Retinal pigment epithelial cell (primary cell): ENCODE data around the gene CLCN1.

Experiments used
- DNase-seq: peaks from one replicate; pipeline ENCODE4 v3.0.0-alpha.2; 2010; ENCODE audit warnings: low read depth
- H3K4me3 ChIP-seq: 2 replicates; pipeline ENCODE4 v1.5.1; 2011; ENCODE audit warnings: mild to moderate bottlenecking, low read length, control low read depth, moderate library complexity
- CTCF ChIP-seq: conservative IDR thresholded peaks from 2 replicates; pipeline ENCODE4 v1.5.1; 2011; ENCODE audit warnings: low read depth, low read length, control low read depth, inconsistent platforms

CLCN1 gene

GRCh38 chr7:143375298-143376034 lies 59.6 kb downstream of the CLCN1 start:
- TF ChIP-seq CTCF = no peak

GRCh38 chr7:143376396-143376795 lies 60.5 kb downstream of the CLCN1 start:
- no peak for TF ChIP-seq CTCF
- DNase-seq = no peak
- no peak overlapping the region for H3K4me3 ChIP-seq

More at GRCh38 chr7:143375298-143376034, 59.6 kb downstream of the CLCN1 start:
- DNase-seq = no peak
- no peak overlapping the region for H3K4me3 ChIP-seq

DNA sequence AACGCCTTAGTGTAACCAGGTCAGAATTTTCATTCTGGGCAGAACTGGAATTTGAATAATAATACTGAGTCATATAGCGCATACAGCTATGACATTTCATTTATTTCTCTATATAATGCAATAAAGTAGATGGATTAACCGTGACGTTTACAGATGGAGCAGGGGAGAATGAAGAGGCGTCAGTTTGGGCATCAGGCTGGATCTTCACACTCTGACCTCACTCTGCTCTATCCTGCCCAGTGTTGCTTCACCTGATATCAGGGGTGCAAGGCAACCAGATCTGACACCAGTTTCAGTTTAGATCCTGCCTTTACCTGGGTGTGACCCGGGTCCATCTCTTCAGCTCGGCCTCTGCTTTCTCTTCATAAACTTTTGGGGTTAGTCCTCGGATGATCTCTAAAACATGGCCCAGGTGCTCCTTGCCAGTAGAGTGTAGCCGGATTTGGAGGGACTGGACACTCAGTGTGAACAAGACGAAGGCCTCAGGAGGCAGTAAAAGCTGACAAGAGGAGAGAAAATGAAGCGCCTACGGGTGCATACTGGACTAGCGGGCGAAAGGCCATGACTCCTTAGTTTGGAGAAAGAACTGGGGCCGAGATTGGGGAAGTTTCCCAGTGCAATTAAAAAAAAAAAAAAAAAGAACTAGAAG lies 63.8 kb downstream of the CLCN1 start:
- TF ChIP-seq CTCF = no peak
- no peak for DNase-seq
- peak overlapping the region; percentile 93 for H3K4me3 ChIP-seq

DNA sequence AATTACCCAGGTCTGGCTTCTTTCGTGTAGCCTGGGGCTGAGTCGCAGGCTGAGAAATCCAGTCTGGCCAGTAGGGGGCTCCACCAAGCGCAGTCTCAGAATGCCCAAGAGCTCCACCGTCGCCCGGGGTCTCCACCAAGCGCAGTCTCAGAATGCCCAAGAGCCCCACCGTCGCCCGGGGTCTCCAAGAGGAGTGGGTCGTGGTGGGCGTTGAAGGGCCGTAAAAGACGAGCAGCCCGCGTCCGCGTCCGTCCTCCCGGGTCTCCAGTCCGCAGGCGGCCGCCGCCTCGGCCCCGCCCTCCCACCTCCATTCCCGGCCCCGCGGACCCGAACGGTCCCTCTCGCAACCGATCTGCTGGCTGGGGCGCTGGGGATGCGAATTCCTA lies 64.3 kb downstream of the CLCN1 start:
- peak; percentile 88 for TF ChIP-seq CTCF
- peak overlapping the region; percentile 93 for H3K4me3 ChIP-seq
- DNase-seq = peak; percentile 35

DNA sequence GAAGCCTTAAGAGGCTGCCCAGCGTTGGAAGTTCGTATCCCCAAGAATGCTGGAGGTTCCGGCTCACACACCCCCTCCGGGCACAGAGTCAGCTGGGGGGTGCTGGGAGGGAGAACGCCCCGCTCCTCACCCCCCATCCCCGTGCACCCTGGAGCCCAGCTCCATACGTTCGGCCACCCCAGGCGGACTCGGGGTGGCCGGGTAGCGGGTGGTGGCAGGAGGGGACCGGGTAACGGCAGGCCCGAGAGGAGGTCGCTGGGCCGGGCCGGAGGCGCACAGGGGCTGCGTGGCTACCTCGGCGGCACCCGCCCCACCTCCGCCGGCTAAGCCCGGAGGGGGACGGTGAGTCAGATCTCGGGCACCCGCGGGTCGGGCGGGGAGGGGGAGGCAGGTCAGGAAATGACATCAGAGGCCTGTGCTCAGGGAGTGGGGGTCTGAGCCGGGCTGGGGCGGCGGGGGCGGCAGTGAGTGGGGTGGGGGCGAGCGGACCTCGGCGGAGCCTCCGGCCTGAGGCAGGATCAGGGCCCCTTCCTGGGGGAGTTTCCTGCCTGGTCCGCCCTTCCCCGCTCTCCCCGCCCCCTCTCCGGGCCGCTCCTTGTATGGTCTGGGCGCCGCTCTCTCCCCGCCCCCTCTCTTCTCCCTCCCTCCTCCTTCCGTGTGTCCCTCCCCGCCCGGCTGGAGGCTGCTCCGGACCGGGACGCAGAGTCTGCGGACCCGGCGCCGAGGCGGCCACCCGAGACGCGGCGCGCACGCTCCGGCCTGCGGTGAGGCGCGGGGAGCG lies 64.9 kb downstream of the CLCN1 start, which contains the start of gene ZYX:
TSS of gene ZYX (plus strand) at position 700 of the 781 bp plus-strand sequence. CDS start 227 bp downstream, outside the sequence.
- DNase-seq = peak; percentile 74
- H3K4me3 ChIP-seq = peak within 1 kb of the TSS; percentile 93
- TF ChIP-seq CTCF = no peak

DNA sequence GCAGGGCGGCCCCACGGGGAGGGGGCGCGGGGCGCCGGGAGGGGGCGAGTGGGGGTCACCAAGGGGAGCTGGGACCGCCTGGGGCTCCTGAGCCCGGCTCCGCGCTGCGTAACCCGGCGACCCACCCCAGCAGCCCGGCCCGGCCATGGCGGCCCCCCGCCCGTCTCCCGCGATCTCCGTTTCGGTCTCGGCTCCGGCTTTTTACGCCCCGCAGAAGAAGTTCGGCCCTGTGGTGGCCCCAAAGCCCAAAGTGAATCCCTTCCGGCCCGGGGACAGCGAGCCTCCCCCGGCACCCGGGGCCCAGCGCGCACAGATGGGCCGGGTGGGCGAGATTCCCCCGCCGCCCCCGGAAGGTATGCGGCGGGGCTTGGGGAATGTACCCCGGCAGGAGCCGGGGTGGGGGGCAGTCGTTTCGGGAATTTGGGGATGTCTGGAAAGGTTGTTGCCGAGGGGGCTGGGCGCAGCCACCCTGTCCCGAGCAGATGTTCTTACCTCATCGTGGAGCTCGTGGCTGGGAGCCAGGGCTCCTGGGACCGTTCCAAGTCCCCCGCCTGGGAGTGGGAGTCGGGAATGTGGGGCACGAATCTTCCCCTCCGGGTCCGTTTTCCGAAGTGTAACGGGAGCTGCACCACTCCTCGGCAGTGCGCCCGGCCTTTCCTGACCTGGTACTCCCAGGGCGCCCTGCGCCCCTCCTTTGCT lies 65.7 kb downstream of the CLCN1 start:
- no peak for DNase-seq
- no peak for TF ChIP-seq CTCF

More for the DNA sequence above, 65.7 kb downstream of the CLCN1 start:
- H3K4me3 ChIP-seq = peak overlapping the region; percentile 93
